Effector CD8-positive, alpha-beta T cell (primary cell): ENCODE results near the gene KSR2.
"Not testable (repeated sequence)": the region's sequence is repeated elsewhere in the genome, so short reads cannot be mapped to it uniquely, and the experiment has no call there.

ENCODE experiments used
- DNase-seq: peaks from one replicate; lab custom pipeline; 2025; lab: John Stamatoyannopoulos, UW

Gene KSR2

GRCh38 chr12:117760990-117761389 is 207.8 kb downstream of the KSR2 start:
- no peak for DNase-seq

- DNase-seq, result no peak
Observed at GRCh38 chr12:117750657-117751056, 218.1 kb downstream of the KSR2 start.

- DNase-seq, result no peak
Observed at GRCh38 chr12:117749431-117749830, 219.4 kb downstream of the KSR2 start.

GRCh38 chr12:117746358-117746757 is 222.4 kb downstream of the KSR2 start:
- not testable (repeated sequence) for DNase-seq

GRCh38 chr12:117744418-117744817 is 224.4 kb downstream of the KSR2 start:
- DNase-seq, result no peak

GRCh38 chr12:117743761-117744160 is 225.0 kb downstream of the KSR2 start:
- no peak for DNase-seq

- DNase-seq, result no peak
Observed at GRCh38 chr12:117742721-117743120, 226.1 kb downstream of the KSR2 start.

GRCh38 chr12:117738233-117738632 is 230.6 kb downstream of the KSR2 start:
- DNase-seq, result no peak

- DNase-seq, result no peak
Observed at GRCh38 chr12:117733549-117733805, 235.3 kb downstream of the KSR2 start.

- no peak for DNase-seq
Observed at GRCh38 chr12:117732761-117733548, 235.8 kb downstream of the KSR2 start.

- not testable (repeated sequence) for DNase-seq
Observed at GRCh38 chr12:117731131-117731530, 237.7 kb downstream of the KSR2 start.

- DNase-seq, result no peak
Observed at GRCh38 chr12:117727301-117727700, 241.5 kb downstream of the KSR2 start.

- no peak for DNase-seq
Observed at GRCh38 chr12:117724543-117724942, 244.2 kb downstream of the KSR2 start.

GRCh38 chr12:117718559-117718958 is 250.2 kb downstream of the KSR2 start:
- no peak for DNase-seq

GRCh38 chr12:117718141-117718540 is 250.6 kb downstream of the KSR2 start:
- DNase-seq, result no peak

GRCh38 chr12:117714203-117714602 is 254.6 kb downstream of the KSR2 start:
- no peak for DNase-seq

- no peak for DNase-seq
Observed at GRCh38 chr12:117710121-117710520, 258.7 kb downstream of the KSR2 start.

GRCh38 chr12:117707861-117708260 is 260.9 kb downstream of the KSR2 start:
- DNase-seq, result no peak

- DNase-seq, result no peak
Observed at GRCh38 chr12:117703584-117703983, 265.2 kb downstream of the KSR2 start.

- no peak for DNase-seq
Observed at GRCh38 chr12:117702741-117703140, 266.0 kb downstream of the KSR2 start.

- DNase-seq, result no peak
Observed at GRCh38 chr12:117699575-117699974, 269.2 kb downstream of the KSR2 start.

- no peak for DNase-seq
Observed at GRCh38 chr12:117699118-117699517, 269.7 kb downstream of the KSR2 start.

GRCh38 chr12:117695956-117696355 is 272.8 kb downstream of the KSR2 start:
- no peak for DNase-seq

GRCh38 chr12:117692512-117692911 is 276.3 kb downstream of the KSR2 start:
- no peak for DNase-seq
